ENCODE results near the gene EVI5. TPM values are rescaled to one million over a fixed set of nuclear protein-coding genes. Genes with fewer than 3 reads are reported as not detected.

The EVI5 gene
- 10 to 100 TPM in 1 of 4 donors, 1 to 10 TPM in 3; 3.2 to 16.5 (median 5.4) TPM for polyA plus RNA-seq
- long read RNA-seq, donor 1, result 0 reads
- long read RNA-seq, donor 2, partial matches to known transcripts, result 1,991 of 2,589 reads
- long read RNA-seq, donor 2, other reads (novel, unspliced or antisense), result 598 of 2,589 reads
- long read RNA-seq, donor 3, partial matches to known transcripts, result 5,213 of 5,277 reads
- long read RNA-seq, donor 3, other reads (novel, unspliced or antisense), result 64 of 5,277 reads
- long read RNA-seq, donor 4, result 0 reads
- long read RNA-seq, donor 5, result 0 reads
- long read RNA-seq, donor 6, partial matches to known transcripts, result 4,577 of 4,685 reads
- long read RNA-seq, donor 6, other reads (novel, unspliced or antisense), result 108 of 4,685 reads
- long read RNA-seq, donor 7, result 0 reads
- long read RNA-seq, donor 8, result 0 reads
- long read RNA-seq, donor 9, result 0 reads
- long read RNA-seq, donor 10, result 0 reads

- FAIRE-seq (no peak), DNase-seq (peak; percentile 97)
- H3K27me3 ChIP-seq (ENCODE audit: control insufficient read depth in 3 of 3, insufficient read depth in 3 of 3, low read length in 3 of 3), result no peaks in the 10 kb centered on the region
- H3K36me3 ChIP-seq (ENCODE audit: control insufficient read depth in 3 of 3, insufficient read depth in 2 of 3, low read depth in 1 of 3, low read length in 3 of 3), result peaks cover 0 to 6% (median 0%) of the 10 kb centered on the region in 3 donors
- H3K4me1 ChIP-seq (ENCODE audit: control insufficient read depth in 3 of 3, insufficient read depth in 2 of 3, low read depth in 1 of 3, low read length in 2 of 3), result peaks cover 3% of the 10 kb centered on the region in 3 donors
- H3K4me3 ChIP-seq (ENCODE audit: low read depth in 1 of 3, low read length in 3 of 3), result peak within 1 kb of the TSS; percentile 71 to 83 (median 77)
- WGBS, 3 donors, result 1 to 2% (median 1%) methylated on average over 58 to 94 of the region's 94 CpGs
- H3K27ac ChIP-seq (ENCODE audit: low read depth in 1 of 3, low read length in 2 of 3), result peak within 1 kb of the TSS; percentile 90 to 99 (median 97)
- no peaks in the 10 kb centered on the region for H3K9me3 ChIP-seq (ENCODE audit: control insufficient read depth in 2 of 2, insufficient read depth in 1 of 2, low read depth in 1 of 2, low read length in 1 of 2)
Observed at GRCh38 chr1:92784639-92785500, at the start of gene EVI5. Gene EVI5 (minus strand): TSS chr1:92785108. CDS start chr1:92736546, 48,562 bp downstream.

- H3K4me1 ChIP-seq (ENCODE audit: control insufficient read depth in 3 of 3, insufficient read depth in 2 of 3, low read depth in 1 of 3, low read length in 2 of 3), result peaks cover 3 to 10% (median 3%) of the 10 kb centered on the region in 3 donors
- H3K36me3 ChIP-seq (ENCODE audit: control insufficient read depth in 3 of 3, insufficient read depth in 2 of 3, low read depth in 1 of 3, low read length in 3 of 3), result peaks cover 10 to 23% (median 10%) of the 10 kb centered on the region in 3 donors
Observed at GRCh38 chr1:92834617-92835016, 49.7 kb upstream of the EVI5 start.

GRCh38 chr1:92833840-92834239, 48.9 kb upstream of the EVI5 start:
- WGBS, 3 donors, result 19 to 46% (median 21%) methylated on average over 5 of the region's 5 CpGs
- peaks cover 8 to 19% (median 10%) of the 10 kb centered on the region in 3 donors for H3K36me3 ChIP-seq (ENCODE audit: control insufficient read depth in 3 of 3, insufficient read depth in 2 of 3, low read depth in 1 of 3, low read length in 3 of 3)
- no peak for FAIRE-seq
- no peak for DNase-seq
- peaks cover 0 to 10% (median 3%) of the 10 kb centered on the region in 3 donors for H3K4me1 ChIP-seq (ENCODE audit: control insufficient read depth in 3 of 3, insufficient read depth in 2 of 3, low read depth in 1 of 3, low read length in 2 of 3)
- no peaks in the 10 kb centered on the region for H3K9me3 ChIP-seq (ENCODE audit: control insufficient read depth in 2 of 2, insufficient read depth in 1 of 2, low read depth in 1 of 2, low read length in 1 of 2)
- peak overlapping the region in 2 of 3 donors; percentile 37 to 83 for H3K4me3 ChIP-seq (ENCODE audit: low read depth in 1 of 3, low read length in 3 of 3)
- H3K27me3 ChIP-seq (ENCODE audit: control insufficient read depth in 3 of 3, insufficient read depth in 3 of 3, low read length in 3 of 3), result no peaks in the 10 kb centered on the region
- H3K27ac ChIP-seq (ENCODE audit: low read depth in 1 of 3, low read length in 2 of 3), result no peak overlapping the region

More at GRCh38 chr1:92834617-92835016, 49.7 kb upstream of the EVI5 start:
- Histone ChIP-seq H3K9me3 (ENCODE audit: control insufficient read depth in 2 of 2, insufficient read depth in 1 of 2, low read depth in 1 of 2, low read length in 1 of 2) (no peaks in the 10 kb centered on the region), H3K4me3 (ENCODE audit: low read depth in 1 of 3, low read length in 3 of 3) (no peak overlapping the region), H3K27me3 (ENCODE audit: control insufficient read depth in 3 of 3, insufficient read depth in 3 of 3, low read length in 3 of 3) (no peaks in the 10 kb centered on the region), H3K27ac (ENCODE audit: low read depth in 1 of 3, low read length in 2 of 3) (no peak overlapping the region)
- WGBS, 3 donors, result 58 to 63% (median 61%) methylated on average over 5 of the region's 5 CpGs
- FAIRE-seq, result no peak
- no peak for DNase-seq

GRCh38 chr1:92832537-92833114, 47.7 kb upstream of the EVI5 start:
- no peak for FAIRE-seq
- WGBS, 3 donors, result 0 to 1% (median 1%) methylated on average over 19 of the region's 19 CpGs

GRCh38 chr1:92831762-92832536, 47.0 kb upstream of the EVI5 start, which contains the start of gene RPL5:
Gene RPL5 (plus strand): TSS chr1:92832040. CDS start chr1:92832115, 75 bp downstream.
- Histone ChIP-seq H3K4me1 (ENCODE audit: control insufficient read depth in 3 of 3, insufficient read depth in 2 of 3, low read depth in 1 of 3, low read length in 2 of 3) (peaks cover 0 to 10% (median 3%) of the 10 kb centered on the region in 3 donors), H3K27me3 (ENCODE audit: control insufficient read depth in 3 of 3, insufficient read depth in 3 of 3, low read length in 3 of 3) (no peaks in the 10 kb centered on the region), H3K36me3 (ENCODE audit: control insufficient read depth in 3 of 3, insufficient read depth in 2 of 3, low read depth in 1 of 3, low read length in 3 of 3) (peaks cover 3 to 18% (median 8%) of the 10 kb centered on the region in 3 donors), H3K4me3 (ENCODE audit: low read depth in 1 of 3, low read length in 3 of 3) (peak within 1 kb of the TSS; percentile 83 to 99 (median 98)), H3K9me3 (ENCODE audit: control insufficient read depth in 2 of 2, insufficient read depth in 1 of 2, low read depth in 1 of 2, low read length in 1 of 2) (no peaks in the 10 kb centered on the region), H3K27ac (ENCODE audit: low read depth in 1 of 3, low read length in 2 of 3) (peak within 1 kb of the TSS; percentile 82 to 96 (median 90))
- WGBS, 3 donors, result 0 to 1% (median 0%) methylated on average over 57 of the region's 57 CpGs
- DNase-seq (peak; percentile 99 to 100), FAIRE-seq (no peak)

More at GRCh38 chr1:92832537-92833114, 47.7 kb upstream of the EVI5 start:
- Histone ChIP-seq H3K4me3 (ENCODE audit: low read depth in 1 of 3, low read length in 3 of 3) (peak overlapping the region; percentile 83 to 99 (median 98)), H3K36me3 (ENCODE audit: control insufficient read depth in 3 of 3, insufficient read depth in 2 of 3, low read depth in 1 of 3, low read length in 3 of 3) (peaks cover 3 to 18% (median 10%) of the 10 kb centered on the region in 3 donors), H3K27ac (ENCODE audit: low read depth in 1 of 3, low read length in 2 of 3) (peak overlapping the region; percentile 82 to 96 (median 90)), H3K4me1 (ENCODE audit: control insufficient read depth in 3 of 3, insufficient read depth in 2 of 3, low read depth in 1 of 3, low read length in 2 of 3) (peaks cover 0 to 10% (median 3%) of the 10 kb centered on the region in 3 donors), H3K27me3 (ENCODE audit: control insufficient read depth in 3 of 3, insufficient read depth in 3 of 3, low read length in 3 of 3) (no peaks in the 10 kb centered on the region), H3K9me3 (ENCODE audit: control insufficient read depth in 2 of 2, insufficient read depth in 1 of 2, low read depth in 1 of 2, low read length in 1 of 2) (no peaks in the 10 kb centered on the region)
- no peak for DNase-seq

GRCh38 chr1:92831368-92831761, 46.5 kb upstream of the EVI5 start:
- peaks cover 2 to 18% (median 7%) of the 10 kb centered on the region in 3 donors for H3K36me3 ChIP-seq (ENCODE audit: control insufficient read depth in 3 of 3, insufficient read depth in 2 of 3, low read depth in 1 of 3, low read length in 3 of 3)
- DNase-seq (peak in 1 of 2 donors; percentile 28), FAIRE-seq (no peak)
- H3K27me3 ChIP-seq (ENCODE audit: control insufficient read depth in 3 of 3, insufficient read depth in 3 of 3, low read length in 3 of 3), result no peaks in the 10 kb centered on the region
- no peak overlapping the region for H3K4me3 ChIP-seq (ENCODE audit: low read depth in 1 of 3, low read length in 3 of 3)
- peak overlapping the region in 1 of 3 donors; percentile 20 for H3K27ac ChIP-seq (ENCODE audit: low read depth in 1 of 3, low read length in 2 of 3)
- H3K4me1 ChIP-seq (ENCODE audit: control insufficient read depth in 3 of 3, insufficient read depth in 2 of 3, low read depth in 1 of 3, low read length in 2 of 3), result peaks cover 0 to 10% (median 3%) of the 10 kb centered on the region in 3 donors
- 46 to 62% (median 48%) methylated on average over 4 of the region's 4 CpGs for WGBS, 3 donors
- no peaks in the 10 kb centered on the region for H3K9me3 ChIP-seq (ENCODE audit: control insufficient read depth in 2 of 2, insufficient read depth in 1 of 2, low read depth in 1 of 2, low read length in 1 of 2)

- DNase-seq, result no peak
- Histone ChIP-seq H3K4me3 (ENCODE audit: low read depth in 1 of 3, low read length in 3 of 3) (no peak overlapping the region), H3K4me1 (ENCODE audit: control insufficient read depth in 3 of 3, insufficient read depth in 2 of 3, low read depth in 1 of 3, low read length in 2 of 3) (no peaks in the 10 kb centered on the region), H3K9me3 (ENCODE audit: control insufficient read depth in 2 of 2, insufficient read depth in 1 of 2, low read depth in 1 of 2, low read length in 1 of 2) (no peaks in the 10 kb centered on the region), H3K36me3 (ENCODE audit: control insufficient read depth in 3 of 3, insufficient read depth in 2 of 3, low read depth in 1 of 3, low read length in 3 of 3) (no peaks in the 10 kb centered on the region), H3K27ac (ENCODE audit: low read depth in 1 of 3, low read length in 2 of 3) (no peak overlapping the region), H3K27me3 (ENCODE audit: control insufficient read depth in 3 of 3, insufficient read depth in 3 of 3, low read length in 3 of 3) (no peaks in the 10 kb centered on the region)
- 66 to 81% (median 73%) methylated on average over 6 of the region's 6 CpGs for WGBS, 3 donors
- FAIRE-seq, result no peak
Observed at GRCh38 chr1:92826792-92827191, 41.9 kb upstream of the EVI5 start.
